GM21360 (cell line): ENCODE measurements around the gene THSD4.

Source experiments
- ATAC-seq: cut with Tn5 transposase; IDR thresholded peaks from one replicate; pipeline ENCODE4 v1.9.1; 2021; ENCODE audit warnings: mild to moderate bottlenecking, moderate library complexity; ENCODE audit not compliant: unreplicated experiment

The THSD4 gene

DNA sequence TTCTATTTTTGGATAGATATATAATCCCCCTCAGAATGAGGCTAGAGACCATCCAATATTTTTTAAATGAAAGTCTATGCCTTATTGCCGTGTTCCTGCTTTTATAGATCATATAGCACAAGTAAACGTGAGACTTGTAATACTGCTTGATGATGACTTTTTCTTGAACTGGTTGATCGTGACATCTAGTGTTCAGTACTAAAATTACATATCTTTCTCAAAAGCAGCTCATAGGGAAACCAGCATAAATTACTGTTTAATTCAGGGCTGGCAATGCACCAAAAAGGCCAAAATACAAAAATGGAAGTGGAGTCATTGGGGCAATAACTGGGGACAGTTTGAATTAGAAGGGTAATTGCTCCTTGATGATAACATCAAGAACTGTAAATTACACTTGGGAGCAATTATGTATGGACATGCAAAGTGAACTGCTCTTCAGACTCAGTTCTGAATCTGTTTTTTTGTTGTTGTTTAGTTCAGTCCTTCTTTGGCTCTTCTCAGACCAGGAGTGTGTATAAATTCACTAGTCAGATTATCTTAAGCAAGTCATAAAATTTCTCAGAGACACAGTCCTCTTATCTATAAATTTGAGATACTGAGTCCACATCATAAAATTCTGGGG is 325.3 kb downstream of the THSD4 start:
- ATAC-seq, result no peak

DNA sequence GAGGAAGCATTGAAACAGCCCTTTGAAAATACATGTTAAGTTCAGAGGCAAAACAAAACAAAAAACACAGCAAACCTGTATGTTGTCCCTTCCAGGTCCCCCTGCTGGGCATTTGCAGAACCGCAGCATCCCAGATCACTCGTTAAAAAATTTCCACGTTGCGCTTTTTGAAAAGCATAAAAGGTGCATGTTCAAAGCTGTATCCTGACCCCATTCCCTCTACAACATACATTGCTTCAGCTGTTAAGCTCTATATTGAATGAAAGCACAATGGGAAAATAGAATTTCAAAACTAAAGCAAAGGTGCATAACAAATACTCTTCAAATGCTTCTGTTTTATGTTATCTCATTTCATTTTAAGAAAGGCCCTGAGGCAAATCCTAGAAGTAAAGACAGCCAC is 328.3 kb downstream of the THSD4 start:
- ATAC-seq, result no peak

DNA sequence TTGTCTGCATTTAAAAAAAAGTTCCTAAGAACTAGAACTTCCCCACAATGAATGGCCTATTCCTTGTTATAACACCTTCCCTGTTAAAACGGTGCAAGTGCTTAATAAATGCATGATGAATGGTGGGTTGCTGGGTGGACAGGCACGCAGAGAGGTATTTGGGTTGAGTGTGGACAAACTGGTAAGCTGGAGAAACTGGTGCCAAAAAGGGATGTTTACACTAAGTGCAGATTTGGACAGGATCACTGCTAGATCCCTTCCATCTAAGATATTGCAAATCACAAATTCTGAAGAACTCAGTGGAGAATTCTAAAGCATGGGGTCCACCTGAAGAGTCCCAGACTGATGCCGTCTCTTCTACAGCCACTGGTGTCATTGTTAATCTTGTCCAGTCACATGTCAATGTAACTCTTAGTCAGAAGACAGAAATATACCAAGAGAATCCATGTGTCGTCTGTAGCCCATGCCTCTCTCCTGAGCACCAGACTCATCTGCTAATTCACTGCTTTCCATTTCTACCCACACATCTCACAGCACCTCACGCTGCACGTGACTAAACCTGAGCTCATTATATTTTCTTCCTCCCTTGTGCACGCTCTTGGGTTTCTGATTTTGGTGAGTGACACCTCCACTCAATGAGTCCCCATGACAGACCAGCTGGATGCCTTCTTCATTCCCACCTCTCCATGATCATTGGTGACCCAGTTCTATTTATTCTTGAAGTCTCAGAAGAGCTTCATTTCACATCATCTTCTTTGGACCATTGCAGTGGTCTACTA is 328.9 kb downstream of the THSD4 start:
- no peak for ATAC-seq

- ATAC-seq, result no peak
Measured at GRCh38 chr15:71444866-71445590, 329.8 kb downstream of the THSD4 start.

DNA sequence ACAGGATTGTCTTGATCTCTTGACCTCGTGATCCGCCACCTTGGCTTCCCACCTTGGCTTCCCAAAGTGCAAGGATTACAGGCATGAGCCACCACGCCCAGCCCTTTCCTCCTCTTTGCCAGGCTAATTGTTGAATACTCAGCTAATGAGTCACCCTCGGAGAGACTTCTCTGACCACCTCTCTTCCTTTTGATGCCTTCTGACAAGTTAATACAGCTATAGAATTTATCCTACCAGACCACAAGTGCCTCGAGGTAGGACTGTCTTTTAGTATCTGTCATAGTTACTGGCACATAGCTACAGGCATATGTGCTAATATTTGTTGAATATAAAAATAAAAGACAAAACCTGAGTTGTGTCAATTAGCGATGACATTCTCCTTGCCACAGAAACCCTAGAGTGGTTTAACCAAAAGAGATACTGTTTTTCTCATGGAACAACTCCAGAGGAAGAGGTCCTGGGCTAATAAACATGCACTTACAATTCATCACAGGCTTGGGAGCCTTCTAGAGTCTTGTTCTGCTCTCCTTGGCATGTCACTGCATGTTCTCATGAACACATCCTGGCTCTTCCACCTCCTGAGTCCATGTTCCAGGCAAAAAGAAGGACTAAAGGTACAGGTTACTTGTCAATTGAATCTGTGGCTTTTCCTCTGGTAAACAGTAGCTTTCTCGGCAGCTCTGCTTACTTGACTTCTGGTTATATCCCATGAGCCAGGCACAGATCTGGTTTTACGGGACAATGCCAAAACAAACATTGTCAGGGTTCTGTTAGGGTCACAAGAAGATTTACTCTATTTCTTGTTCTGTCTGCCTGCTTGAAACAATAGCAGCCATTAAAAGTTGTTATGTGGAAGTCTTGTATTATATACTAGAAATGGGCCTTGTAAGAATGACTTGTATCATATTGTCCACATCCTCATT is 332.3 kb downstream of the THSD4 start:
- no peak for ATAC-seq

GRCh38 chr15:71448688-71449114 is 333.4 kb downstream of the THSD4 start:
- no peak for ATAC-seq

GRCh38 chr15:71449363-71449762 is 334.1 kb downstream of the THSD4 start:
- ATAC-seq, result no peak

- no peak for ATAC-seq
Measured at GRCh38 chr15:71449956-71450355, 334.7 kb downstream of the THSD4 start.

DNA sequence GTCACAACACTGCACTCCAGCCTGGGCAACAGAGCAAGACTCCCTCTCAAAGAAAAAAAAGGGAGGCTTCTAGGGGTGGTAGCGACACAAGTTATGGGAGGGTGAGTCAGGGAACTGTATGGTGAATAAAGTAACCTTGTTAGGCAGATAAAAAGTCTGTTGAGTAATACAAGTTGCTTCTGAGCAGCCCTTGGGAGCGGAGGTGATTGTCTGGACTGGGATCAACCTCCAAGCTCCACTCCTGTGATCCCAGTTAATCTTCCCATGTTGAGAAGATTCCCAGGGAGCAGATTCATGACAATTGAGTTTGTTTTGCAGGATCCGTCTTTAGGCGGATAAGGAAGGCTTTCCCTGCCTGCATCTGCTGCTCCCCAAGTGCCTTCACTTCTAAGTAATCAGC is 335.9 kb downstream of the THSD4 start:
- no peak for ATAC-seq

DNA sequence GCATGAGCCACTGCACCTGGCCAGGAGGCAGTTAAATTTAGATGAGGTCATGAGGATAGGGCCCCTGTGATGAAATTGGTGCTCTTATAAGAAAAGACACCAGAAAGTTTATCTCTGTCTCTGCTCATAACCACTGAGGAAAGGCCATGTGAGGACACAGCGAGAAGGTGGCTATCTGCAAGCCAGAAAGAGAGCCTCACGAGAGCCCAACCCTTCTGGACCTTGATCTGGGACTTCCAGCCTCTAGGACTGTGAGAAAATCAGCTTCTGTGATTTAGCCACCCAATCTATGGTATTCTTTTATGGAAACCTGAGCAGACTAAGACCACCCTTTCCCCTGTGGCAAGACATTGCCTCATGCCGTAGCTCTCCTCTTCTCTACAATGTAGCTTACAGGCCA is 337.6 kb downstream of the THSD4 start:
- no peak for ATAC-seq

DNA sequence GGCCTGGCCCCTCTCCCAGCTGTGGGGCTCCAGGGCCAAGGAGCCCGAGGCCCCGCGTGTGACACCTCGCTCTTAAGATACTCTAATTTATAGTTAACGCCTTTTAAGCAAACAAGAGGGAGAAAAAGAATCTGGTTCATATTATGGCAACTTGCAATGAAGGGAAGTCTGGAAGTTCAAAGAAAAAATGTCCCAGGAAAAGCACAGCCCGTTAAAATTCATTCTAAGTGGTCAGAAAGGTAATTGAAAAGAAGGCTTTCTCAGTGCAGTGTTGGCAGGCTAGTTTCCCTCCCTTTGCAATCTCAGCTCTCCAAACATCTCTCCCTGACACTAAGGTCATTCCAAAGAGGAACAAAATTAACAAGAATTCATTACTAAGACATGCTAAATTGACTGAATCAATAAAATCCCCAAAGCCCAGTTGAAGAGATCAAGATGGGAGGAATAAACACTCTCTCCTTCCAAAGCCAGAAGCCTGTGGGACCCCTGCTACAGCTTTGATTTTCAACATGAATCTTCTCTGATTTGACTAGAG is 339.3 kb downstream of the THSD4 start:
- ATAC-seq, result no peak

- ATAC-seq, result no peak
Measured at GRCh38 chr15:71455107-71455506, 339.8 kb downstream of the THSD4 start.

- no peak for ATAC-seq
Measured at GRCh38 chr15:71455878-71456277, 340.6 kb downstream of the THSD4 start.

- ATAC-seq, result no peak
Measured at GRCh38 chr15:71456362-71456761, 341.1 kb downstream of the THSD4 start.

GRCh38 chr15:71456811-71457210 is 341.5 kb downstream of the THSD4 start:
- ATAC-seq, result no peak

GRCh38 chr15:71458089-71458660 is 342.9 kb downstream of the THSD4 start:
- no peak for ATAC-seq

DNA sequence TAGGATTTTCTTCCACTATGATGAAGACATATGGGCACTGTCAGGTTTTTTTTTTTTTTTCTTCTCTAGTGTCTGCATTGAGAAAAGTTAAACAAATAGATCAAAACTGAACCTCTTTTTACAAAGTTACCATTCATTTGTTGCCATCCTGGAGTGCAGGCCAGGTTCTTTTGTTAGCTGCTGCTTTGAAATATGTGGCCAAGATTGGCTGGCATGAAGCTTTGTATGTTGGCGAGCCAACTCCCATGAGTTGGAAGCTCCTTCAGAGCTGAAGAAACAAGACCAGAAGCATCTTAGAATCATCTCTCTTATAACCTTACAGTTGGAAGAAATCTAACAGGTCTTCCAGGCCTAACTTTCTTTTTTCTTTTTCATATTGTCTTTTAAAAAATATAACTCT is 346.5 kb downstream of the THSD4 start:
- no peak for ATAC-seq

GRCh38 chr15:71462638-71463037 is 347.4 kb downstream of the THSD4 start:
- ATAC-seq, result no peak

DNA sequence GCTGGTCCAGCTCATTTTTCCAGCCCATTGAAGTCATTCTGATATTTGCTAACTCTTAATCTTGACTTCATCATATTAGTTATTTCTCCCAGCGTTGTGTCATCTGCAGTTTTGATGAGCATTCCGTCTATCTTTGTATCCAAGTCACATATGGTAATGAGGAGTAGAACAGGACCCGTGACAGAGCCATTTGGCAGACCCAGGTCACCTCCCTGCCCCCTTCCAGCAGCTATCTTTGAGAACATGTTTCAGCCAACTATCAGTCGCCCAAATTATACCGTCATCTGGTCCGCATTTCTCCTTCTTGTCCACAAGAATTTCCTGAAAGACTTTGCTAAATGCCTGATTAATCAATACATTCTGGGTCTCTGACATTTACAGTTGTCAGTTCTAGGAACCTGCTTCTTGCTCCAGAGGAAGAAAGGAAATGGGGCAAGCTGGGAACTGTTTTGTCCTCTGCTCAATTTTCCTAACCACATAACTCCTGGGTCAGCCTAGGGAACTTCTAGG is 347.9 kb downstream of the THSD4 start:
- ATAC-seq, result no peak
